HG03175 (cell line): ENCODE data around the gene NLRP13.

Source experiments
- ATAC-seq: cut with Tn5 transposase; IDR thresholded peaks from one replicate; pipeline ENCODE4 v1.9.1; 2021; ENCODE audit warnings: mild to moderate bottlenecking, moderate library complexity; ENCODE audit not compliant: unreplicated experiment

Gene NLRP13

GRCh38 chr19:55901369-55902079 is 30.6 kb downstream of the NLRP13 start:
- ATAC-seq, result no peak

- no peak for ATAC-seq
These were observed 33.2 kb downstream of the NLRP13 start for GRCh38 chr19:55898911-55899310.

- ATAC-seq, result no peak
These were observed 49.5 kb downstream of the NLRP13 start for GRCh38 chr19:55882626-55883025.

- no peak for ATAC-seq
These were observed 54.9 kb downstream of the NLRP13 start for GRCh38 chr19:55877211-55877610.

GRCh38 chr19:55870736-55871135 is 61.4 kb downstream of the NLRP13 start:
- ATAC-seq, result no peak

GRCh38 chr19:55867101-55867500 is 65.0 kb downstream of the NLRP13 start:
- no peak for ATAC-seq

- ATAC-seq, result no peak
These were observed 65.6 kb downstream of the NLRP13 start for GRCh38 chr19:55866521-55866920.

GRCh38 chr19:55858969-55859368 is 73.2 kb downstream of the NLRP13 start:
- ATAC-seq, result no peak

- ATAC-seq, result no peak
These were observed 73.7 kb downstream of the NLRP13 start for GRCh38 chr19:55858401-55858800.

GRCh38 chr19:55857974-55858373 is 74.2 kb downstream of the NLRP13 start:
- ATAC-seq, result no peak

GRCh38 chr19:55857149-55857548 is 75.0 kb downstream of the NLRP13 start:
- ATAC-seq, result no peak

- ATAC-seq, result no peak
These were observed 77.0 kb downstream of the NLRP13 start for GRCh38 chr19:55855160-55855559.
